ENCODE results near the gene TFAM.
"Not testable (repeated sequence)": the region's sequence is repeated elsewhere in the genome, so short reads cannot be mapped to it uniquely, and the experiment has no call there.

TFAM gene

DNA sequence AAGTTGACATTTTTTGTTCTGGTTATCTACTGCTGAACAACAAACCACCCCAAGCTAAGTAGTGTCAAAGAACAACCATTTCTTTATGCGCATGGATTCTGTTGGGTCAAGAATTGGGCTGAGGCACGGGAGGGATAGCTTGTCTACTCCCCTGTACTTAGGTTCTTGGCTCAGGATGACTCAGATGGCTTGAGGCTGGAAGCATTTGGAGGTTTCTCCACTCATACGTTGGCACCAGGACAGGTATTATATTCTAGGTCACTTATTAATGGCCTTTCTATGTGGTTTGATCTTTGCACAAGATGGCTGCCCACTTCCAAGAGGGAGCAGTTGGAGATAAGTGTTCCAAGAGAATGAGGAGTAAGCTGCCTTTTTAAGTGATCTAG, 11.8 kb upstream of the TFAM start:
- no peak for DNase-seq

DNA sequence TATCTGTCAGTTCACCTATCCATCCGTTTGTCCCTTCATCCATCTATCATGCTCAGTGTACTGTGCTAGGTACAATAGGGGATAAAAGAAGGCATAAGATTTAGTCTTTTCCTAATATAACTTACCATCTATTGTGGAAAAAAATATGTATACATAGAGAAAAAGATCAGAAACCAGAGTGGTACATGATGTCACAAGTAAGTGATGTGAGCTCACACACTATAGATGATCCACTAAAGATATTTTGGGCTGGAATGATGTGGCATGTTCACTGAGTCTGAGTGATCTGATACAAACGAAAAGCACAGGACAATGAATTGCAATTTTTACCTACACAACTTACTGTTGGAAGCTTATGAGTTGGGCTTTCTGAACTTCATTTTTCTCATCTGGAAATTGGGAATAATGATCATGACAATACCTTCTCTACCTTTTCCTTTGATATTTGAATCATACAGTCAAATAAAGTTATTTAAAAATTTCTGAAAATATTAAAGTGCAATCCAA, 2.7 kb upstream of the TFAM start:
- DNase-seq: no peak

DNA sequence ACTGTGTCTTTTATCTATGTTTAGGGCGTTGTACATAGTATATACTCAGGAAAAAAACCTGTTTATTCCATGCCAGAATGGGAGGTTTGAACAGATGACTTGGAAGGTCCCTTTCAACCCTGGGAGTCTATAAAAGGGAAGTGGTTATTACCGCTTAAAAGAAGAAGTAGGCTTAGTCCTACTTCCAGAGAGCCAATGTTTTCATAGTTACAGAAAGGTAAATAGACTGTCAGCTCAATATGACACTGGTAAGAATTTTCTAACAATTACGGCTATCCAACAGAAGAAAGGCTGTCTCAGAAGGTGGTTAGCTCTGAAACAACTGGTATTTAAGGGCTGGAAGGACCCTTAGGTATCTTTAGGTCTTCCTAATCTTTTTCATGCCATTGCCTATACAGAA, 1.1 kb upstream of the TFAM start:
- DNase-seq: no peak

DNA sequence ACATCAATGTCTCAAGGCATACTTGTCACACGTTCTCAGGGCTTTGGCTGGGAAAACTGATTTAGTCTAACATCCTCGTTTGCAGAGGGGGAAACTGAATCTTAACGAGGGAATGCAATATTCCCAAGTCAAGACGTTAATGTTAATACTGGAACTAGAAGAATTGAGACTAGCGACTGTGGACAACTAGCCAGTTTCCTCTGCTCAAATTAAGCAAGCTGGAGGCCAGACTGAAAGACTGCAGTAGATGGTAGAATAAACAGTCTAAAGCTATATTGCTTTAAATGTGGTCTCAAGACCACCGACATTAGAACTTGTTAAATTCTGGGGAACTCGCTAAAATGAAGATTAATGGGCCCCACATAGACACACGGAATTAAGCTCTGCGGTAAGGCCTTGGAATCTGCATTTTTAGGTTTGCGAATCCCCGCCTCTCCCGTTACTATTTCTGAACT, 639 bp upstream of the TFAM start:
- no peak for DNase-seq

DNA sequence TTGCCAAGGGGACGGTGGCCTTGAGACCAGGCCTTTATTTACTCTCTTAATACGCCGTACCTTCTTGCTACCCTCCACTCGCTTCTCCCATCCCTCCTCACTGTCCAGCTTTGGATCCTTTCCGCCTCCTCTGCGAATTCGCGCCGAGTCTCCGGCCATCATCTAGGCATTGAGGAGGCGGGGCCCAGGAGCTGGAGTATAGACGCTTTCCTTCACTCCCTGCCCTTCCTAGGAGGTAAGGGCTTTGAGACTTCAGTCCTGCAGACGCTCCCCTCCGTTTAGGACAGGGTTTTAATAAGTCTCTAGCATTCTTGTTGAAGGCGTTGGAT, 538 bp downstream of the TFAM start:
- DNase-seq: peak; percentile 18

DNA sequence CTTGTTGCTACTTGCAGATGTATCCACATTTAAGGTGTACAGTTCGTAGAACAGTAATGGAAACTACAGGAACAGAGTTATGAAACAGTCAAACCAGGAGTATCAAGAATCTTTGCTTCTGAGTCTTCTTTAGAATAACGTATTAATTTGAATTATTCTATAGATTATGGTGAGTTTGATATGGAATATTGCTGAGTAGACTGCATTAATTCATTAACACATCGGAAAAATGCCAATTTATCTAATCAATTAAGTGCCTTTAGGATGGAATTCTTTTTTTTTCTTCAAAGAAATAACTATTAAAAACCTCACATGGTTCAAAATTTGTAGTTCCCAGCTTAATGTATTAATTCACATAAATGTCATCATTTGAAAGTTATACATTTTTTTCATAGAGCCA, 3.8 kb downstream of the TFAM start:
- DNase-seq: no peak

DNA sequence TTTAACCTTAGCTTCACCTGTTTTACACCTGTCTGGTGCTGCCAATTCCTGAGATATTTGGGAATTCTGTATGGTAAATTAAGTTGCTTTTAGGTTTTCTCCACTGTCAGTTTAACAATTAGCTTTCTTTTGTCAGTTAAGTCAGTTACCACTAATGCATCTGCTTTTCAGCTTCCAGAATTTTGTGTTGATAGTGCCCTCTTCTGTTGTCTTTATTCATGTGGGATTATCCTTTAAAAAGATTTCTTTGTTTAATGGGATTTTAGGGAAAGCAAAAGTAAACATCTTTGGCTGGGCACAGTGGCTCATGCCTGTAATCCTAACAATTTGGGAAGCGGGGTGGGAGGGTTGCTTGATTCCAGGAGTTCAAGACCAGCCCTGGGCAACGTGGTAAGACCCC, 8.1 kb downstream of the TFAM start:
- DNase-seq: no peak

DNA sequence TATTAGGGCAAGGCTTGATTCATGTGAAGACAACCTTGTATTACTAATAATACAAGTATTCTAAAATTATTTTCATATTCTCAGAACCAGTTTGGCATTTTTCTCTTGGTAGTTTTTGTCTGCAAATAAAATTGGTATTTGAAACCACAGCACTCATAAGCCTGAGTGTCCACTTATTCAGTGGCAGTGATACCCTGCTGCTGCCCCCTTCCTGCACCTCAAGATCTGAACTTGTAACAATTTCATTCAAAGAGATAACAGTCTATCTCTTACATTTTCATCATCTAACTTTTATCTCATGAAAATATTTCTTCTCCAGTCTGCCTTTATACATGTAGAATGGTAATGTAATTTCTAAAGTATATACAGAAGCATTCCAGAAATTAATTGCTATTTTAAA, 9.3 kb downstream of the TFAM start:
- no peak for DNase-seq

DNA sequence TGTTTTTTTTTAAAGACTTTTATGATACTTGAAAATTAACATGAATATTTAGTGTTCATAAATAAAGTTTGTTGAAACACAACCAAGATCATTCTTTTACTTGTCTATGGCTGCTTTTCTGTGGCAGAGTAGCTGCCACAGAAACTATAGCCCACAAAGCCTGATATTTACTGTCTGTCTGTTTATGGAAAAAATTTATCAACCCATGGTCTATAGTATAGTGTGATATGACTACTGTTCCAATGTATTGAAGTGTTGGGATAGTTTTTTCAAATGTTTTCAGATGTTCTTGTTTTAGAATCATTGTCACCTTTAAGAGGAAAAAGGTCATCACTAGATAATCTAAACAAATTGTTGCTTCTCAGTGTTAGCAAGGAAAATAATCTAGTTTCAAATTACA, 10.8 kb downstream of the TFAM start:
- no peak for DNase-seq

DNA sequence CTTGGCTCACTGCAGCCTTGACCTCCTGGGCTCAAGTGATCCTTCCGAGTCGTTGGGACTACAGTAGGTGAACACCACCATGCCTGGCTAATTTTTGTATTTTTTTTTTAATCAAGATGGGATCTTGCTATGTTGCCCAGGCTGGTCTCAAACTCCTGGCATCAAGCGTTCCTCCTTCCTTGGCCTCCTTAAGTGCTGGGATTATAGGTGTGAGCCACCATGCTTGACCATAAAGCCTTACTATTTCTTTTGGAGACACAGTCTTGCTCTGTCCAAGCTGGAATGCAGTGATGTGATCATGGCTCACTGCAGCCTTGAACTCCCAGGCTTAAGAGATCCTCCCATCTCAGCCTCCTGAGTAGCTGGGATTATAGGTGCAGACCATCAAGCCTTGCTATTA, 12.6 kb downstream of the TFAM start:
- DNase-seq: no peak

DNA sequence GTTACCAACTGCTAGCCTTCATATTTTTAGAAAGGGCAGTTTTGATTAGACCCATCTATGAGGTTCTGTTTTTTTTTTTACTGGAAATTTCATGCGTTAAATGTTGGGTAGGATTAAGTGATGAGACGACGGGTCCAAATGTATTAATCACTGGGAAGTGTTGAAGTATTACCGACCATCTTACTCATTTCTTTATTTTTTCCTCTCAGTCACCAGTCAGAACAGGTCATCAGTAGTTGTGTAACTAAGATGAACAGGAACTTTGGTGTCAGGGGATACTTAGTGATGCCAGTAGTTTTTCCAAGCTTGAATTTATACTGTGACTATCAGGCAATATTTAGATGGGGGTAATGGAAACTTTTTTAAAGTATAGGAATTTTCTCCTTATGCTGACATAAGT, 14.2 kb downstream of the TFAM start:
- DNase-seq: no peak

DNA sequence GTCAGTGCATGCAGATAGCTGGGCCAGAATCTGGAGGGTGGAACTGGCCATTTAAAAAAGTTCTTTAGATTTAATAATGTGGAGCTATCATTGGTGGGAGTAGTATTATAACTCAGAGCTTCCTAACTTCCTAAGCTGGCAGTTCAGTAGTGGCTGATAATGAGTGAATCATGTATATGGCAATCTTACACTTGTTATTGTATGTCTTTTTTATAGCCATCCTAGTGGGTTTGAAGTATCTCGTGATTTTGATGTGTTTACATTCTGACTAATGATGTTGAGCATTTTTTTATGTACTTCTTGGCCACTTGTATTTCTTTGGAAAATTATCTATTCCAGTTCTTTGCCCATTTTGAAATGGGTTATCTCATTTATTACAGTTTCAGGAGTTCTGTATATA, 15.4 kb downstream of the TFAM start:
- DNase-seq: no peak

DNA sequence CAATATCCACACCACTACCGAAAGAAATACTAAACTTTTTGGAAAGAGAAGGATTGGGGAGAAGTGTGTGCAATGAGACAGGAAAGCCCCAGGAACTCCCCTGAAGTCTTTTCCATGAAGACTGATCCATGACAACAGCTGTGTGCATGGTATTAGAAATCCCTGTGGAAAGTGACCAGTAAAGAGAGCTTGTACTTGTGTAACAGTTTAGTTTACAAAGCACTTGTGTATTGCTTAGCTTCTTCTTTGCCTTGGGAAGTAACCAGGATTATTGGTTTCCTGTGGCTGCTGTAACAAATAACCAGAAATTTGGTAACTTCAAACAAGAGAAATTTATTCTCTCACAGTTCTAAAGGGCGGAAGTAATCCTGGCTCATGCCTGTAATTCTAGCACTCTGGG, 18.8 kb downstream of the TFAM start:
- DNase-seq: no peak

DNA sequence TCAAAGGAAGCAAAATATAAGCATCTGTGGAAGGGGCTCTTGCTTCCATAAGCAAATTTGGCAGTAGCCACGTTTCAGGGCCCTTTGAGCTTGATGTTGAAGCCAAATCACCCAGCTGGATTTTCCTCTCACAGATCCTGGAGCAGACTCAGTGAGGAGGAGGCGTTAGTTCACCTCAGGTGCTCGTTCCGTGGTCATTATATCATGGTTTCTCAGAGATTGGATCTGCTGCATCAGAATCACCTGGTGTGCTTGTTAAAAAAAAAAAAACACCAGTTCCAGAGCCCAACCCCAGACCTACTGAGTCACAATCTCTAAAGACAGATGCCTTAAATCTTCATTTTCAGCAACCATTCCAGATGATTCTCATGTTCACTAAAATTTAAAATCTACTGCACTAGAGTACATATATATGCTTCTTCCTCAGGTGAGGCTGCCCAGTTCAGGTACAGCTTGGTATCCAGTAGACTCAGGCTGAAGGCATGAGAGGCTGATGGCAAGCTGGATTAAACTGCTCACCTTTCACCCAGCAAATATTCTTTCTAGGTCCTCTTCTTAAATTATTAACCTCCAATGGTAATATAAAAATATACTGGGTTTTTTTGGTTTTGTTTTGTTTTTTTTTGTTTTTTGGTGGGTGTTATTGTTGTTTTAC, 24.9 kb downstream of the TFAM start:
- no peak for DNase-seq

DNA sequence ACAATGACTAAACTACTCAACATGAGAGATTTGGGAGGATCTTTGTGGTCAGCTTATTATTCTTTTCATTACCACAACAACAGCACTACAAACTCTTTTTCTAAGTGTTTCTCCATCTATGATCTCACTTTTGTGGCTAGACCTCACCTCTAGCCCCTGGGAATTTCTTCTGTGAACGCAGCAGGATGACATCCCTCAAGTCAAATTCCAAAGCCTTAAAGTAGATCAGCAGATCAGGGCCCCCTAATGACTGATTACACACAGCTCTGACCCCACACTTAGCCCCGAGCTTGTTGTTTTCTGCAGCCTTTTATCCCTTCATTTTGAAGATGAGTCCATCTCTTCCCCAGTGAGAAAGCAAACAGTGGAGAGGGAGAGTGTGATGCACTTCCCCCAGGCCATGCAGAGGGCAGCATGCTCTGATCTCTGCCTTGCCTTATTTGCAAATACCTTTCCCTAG, 27.3 kb downstream of the TFAM start:
- DNase-seq: no peak

DNA sequence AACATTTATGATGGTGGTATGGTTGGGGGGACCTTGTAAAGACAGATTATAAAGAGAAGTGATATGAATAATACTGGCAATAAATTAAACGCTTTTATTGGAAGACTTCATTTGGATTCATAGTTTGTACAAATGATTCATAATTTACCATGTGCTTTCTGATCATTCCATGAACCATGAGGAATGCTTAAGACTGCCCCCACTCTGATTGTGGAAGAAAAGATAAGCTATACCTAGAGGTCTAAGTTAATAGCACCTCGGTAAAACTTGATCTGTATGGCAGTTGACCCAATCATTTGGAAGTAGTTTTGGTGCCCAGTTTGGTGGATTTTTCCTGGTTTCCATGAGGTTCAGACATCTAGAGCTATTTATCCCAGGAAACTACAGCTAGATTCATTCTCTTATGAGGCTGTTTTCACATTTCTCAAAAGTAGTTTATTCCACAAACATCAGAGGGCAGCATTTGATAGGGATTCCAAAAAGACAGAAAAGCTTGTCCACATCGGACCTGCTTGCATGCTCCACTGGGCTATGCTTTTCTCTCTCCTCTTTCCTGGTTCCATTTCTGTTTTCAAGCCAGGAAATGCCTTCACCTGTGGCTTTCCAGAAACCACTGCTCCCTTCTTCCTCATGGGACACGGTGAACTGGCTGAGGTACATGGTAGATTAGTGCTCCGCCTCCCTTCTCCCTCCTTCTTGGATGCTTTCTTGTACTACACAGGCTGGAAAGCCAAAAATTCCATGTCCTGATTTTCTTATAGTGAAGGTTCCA, 29.2 kb downstream of the TFAM start:
- no peak for DNase-seq

DNA sequence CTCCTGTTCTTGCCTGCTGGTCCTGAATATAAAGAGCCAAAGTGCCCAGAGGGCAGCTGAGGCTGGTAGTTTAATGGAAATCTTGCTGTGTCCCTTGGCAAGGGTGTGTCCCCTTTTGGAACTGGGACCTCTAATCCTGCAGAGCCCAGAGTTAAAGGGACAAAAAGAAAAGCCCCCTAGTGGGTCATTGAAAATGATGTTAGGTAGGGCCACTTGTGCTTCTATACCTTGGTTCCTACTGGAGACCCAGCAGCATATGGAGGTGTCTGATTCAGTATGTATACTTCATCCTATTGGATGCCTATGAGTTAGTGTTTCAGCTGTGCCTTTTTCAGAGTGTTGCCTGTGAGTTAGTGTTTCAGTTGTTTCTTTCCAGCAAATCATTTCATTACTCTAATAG, 30.5 kb downstream of the TFAM start:
- no peak for DNase-seq

DNA sequence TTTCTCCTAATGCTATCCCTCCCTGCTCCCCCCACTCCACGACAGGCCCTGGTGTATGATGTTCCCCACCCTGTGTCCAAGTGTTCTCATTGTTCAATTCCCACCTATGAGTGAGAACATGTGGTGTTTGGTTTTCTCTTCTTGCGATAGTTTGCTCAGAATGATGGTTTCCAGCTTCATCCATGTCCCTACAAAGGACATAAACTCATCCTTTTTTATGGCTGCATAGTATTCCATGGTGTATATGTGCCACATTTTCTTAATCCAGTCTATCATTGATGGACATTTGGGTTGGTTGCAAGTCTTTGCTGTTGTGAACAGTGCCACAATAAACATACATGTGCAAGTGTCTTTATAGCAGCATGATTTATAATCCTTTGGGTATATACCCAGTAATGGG, 32.7 kb downstream of the TFAM start:
- not testable (repeated sequence) for DNase-seq

DNA sequence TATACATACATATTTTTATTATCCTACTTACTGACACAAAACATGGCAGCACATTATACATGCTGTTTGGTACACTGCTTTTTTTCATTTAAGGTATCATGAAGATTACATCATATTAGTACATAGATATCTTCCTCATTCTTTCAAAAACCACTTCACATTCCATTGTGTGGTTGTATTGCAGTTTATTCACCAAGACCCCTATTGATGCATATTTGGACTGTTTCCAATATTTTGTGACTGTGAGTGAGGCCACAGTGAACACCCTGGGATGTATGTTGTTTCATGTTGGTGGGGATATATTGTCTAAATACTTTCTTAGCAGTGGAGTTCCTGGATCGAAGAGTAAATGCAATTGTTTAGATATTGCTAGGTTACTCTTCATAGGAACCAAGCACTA, 39.0 kb downstream of the TFAM start:
- no peak for DNase-seq

DNA sequence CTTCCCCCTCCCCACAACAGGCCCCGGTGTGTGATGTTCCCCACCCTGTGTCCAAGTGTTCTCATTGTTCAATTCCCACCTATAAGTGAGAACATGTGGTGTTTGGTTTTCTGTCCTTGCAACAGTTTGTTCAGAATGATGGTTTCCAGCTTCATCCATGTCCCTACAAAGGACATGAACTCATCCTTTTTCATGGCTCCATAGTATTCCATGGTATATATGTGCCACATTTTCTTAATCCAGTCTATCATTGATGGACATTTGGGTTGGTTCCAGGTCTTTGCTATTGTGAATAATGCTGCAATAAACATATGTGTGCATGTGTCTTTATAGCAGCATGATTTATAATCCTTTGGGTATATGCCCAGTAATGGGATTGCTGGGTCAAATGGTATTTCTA, 43.2 kb downstream of the TFAM start:
- not testable (repeated sequence) for DNase-seq

DNA sequence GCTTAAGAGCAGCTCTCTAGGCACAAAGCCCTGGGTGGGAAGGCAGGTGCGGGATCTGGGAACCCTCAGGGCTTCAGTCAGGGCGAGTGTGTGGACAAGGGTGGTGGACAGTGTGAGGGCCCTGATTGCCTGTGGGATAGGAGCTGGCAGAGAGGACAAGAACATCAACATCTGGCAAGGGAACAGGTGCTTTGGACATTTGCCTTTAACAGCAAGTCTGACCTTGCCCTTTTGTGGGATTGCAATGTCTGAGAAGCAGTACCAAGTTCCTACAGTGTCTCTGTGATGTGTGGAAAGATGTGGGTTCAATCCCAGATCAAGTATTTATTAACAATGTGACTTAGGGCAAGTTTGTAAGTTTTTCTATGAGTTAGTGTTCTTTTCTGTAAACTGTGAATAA, 46.7 kb downstream of the TFAM start:
- DNase-seq: no peak

DNA sequence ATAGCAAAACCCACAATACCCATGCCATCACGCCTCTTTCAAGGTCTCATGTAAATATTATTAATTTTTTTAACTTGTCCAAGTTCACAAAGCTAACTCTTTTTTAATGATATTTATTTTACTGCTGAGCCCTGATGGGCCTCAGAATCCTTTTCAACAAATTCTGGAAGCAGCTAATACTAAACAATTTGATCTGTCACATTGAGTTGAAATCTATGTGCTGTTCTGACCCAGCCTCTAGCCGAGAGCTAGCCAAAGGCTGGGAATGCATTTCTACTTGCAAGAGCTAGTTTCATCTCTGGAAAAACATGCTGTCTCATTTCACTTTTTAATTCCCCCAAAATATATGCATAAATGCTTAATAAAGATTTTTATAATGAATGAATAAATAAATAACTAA, 47.9 kb downstream of the TFAM start:
- DNase-seq: no peak

DNA sequence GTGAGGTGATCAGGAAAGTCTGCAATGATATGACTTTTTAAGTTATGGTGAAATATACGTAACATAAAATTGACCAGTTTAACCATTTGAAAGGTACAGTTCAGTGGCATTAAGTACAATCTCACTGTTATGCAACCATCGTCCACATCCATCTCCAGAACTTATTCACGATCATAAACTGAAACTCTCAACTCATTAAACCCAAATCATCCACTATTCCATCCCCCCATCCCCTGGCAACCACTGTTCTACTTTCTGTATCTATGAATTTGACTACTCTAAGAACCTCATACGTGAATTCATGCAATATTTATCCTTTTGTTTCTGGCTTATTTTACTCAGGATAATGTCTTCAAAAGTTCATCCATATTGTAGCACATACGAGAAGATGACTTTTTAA, 48.4 kb downstream of the TFAM start:
- DNase-seq: no peak

DNA sequence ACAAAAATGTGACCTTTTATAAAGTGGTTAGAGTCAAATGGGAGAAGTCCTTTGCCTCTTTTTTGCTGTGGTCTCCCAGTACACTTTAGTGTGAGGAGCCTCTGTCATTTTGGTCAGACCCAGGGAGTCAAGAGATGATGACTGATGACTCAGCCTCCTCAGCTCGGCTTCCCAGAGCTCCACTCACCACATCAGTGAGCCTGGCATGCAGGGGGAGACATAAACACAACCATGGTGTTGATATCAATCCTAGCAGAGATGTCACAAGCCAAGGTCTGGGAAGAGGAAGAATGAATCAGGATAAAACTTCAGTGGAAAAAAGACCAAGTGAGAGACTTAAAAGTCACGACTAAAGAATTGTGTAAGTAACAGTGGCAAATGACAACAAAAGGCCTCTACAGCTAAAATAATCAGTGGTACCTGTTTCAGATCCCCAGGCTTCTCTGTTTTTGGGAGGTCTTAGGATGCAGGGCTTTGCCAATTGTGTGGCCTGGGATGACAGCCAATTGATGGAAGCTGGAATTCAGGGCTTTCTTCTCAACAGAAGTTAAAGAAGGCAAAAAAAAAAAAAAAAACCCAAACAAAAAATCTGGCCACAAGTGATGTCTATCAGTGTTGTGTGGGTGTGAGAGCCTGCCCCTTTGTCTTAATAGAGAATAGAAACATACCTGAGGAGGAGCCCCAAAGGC, 50.2 kb downstream of the TFAM start:
- peak; percentile 17 for DNase-seq
